Epithelial cell of esophagus (primary cell): ENCODE measurements around the gene CSRP3.

Experiments
- DNase-seq: peaks from one replicate; pipeline ENCODE4 v3.0.0; 2010; ENCODE audit warnings: low read depth
- H3K4me3 ChIP-seq: 2 replicates; pipeline ENCODE4 v1.5.1; 2011; ENCODE audit warnings: mild to moderate bottlenecking, low read length, control low read depth
- TF ChIP-seq, protein P1 (sequence below): IDR thresholded peaks from 2 replicates; pipeline ENCODE4 v1.5.1; 2011; ENCODE audit warnings: low read depth, mild to moderate bottlenecking, low read length, control low read depth, inconsistent platforms; ENCODE audit not compliant: insufficient read depth; ENCODE audit errors: missing control alignments

Gene CSRP3

DNA sequence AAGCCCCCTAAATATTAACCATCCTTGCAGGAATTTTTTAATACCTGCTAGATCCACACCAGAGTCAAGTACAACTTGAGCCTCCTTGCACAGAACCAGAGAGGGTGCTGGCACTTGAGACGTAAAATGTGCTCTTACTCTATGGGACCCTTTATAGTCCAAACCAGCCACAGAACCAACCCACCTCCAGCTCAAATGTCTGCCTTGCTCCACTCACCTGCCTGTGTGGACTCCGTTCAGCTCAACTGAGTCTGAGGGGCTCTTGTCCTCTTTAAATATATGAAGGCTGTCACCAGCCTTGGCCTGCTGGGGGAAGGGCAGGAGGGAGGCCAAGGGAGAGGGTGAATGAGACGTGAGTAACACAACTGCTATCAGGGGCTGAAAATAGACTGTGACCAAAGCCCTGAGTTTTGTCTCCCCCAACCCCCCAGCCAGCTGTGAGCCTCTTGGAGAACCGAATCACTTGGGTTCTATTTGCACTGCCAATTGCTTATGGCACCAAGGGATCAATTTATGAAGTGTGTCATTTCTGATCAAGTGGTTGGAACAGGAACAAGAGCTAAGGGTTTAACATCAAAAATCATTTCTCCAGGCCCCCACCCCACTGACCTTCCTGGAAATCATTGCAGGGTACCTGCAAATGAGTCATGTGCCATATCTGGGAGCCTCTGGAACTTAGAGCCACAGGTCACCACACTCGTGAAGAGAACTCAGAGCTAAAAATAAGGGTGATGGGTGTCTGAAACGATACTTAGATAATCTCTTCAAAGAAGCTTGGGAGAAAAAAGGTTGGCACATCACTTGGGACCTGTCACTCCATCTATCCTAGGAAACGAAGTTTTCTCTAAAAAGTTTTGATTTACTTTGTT is at the start of gene CSRP3:
Gene CSRP3, minus strand, starts transcription at position 247 of the 869 bp plus-strand sequence. CDS start 9,535 bp downstream, outside the sequence.
- no peak for DNase-seq
- no peak within 1 kb of the TSS for H3K4me3 ChIP-seq
- TF ChIP-seq, protein P1, sequence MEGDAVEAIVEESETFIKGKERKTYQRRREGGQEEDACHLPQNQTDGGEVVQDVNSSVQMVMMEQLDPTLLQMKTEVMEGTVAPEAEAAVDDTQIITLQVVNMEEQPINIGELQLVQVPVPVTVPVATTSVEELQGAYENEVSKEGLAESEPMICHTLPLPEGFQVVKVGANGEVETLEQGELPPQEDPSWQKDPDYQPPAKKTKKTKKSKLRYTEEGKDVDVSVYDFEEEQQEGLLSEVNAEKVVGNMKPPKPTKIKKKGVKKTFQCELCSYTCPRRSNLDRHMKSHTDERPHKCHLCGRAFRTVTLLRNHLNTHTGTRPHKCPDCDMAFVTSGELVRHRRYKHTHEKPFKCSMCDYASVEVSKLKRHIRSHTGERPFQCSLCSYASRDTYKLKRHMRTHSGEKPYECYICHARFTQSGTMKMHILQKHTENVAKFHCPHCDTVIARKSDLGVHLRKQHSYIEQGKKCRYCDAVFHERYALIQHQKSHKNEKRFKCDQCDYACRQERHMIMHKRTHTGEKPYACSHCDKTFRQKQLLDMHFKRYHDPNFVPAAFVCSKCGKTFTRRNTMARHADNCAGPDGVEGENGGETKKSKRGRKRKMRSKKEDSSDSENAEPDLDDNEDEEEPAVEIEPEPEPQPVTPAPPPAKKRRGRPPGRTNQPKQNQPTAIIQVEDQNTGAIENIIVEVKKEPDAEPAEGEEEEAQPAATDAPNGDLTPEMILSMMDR, result no peak

DNA sequence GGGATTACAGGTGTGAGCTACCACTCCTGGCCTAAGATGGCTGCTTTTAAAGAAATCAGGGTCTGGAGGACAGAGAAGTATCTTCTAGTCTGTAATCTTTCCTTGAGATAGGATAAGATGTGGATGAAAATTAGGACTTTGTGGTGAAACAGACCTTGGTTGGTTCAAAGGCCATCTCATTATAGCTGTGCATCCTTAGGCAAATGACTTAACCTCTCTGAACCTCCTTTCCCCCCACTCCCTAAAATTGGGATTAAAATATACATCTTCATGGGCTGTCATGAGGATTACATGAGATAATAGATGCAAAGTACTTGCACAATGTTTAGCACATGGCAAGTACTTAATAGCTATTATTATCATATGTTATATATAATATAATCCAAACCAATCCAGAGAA is 49.8 kb upstream of the CSRP3 start:
- TF ChIP-seq, protein P1, result no peak
- no peak overlapping the region for H3K4me3 ChIP-seq
- no peak for DNase-seq

GRCh38 chr11:19246816-19247215 is 45.0 kb upstream of the CSRP3 start:
- TF ChIP-seq, protein P1, result no peak
- DNase-seq, result no peak
- no peak overlapping the region for H3K4me3 ChIP-seq

- DNase-seq, result no peak
- no peak overlapping the region for H3K4me3 ChIP-seq
- TF ChIP-seq, protein P1, result no peak
Observed at GRCh38 chr11:19245351-19245750, 43.6 kb upstream of the CSRP3 start.

DNA sequence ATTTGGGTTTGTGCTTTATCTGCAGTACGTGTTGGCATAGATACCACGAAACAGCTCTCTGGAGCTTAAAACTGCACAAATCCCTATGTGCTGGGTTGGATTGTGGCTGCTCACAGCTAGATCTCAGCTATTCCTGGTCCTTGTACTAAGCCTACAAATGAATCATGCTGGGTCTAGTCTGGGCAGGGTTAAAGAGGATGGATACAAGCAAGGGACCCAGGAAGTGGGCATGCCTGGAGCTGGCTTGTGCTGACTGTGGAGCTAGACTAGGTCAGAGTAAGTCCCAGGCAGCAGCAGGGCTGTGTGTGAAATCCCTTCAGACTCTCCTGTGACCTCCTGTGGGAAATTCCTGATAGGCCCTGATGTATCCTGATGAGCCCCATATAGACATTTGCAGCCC is 42.8 kb upstream of the CSRP3 start:
- peak overlapping the region; percentile 44 for H3K4me3 ChIP-seq
- TF ChIP-seq, protein P1, result no peak

DNA sequence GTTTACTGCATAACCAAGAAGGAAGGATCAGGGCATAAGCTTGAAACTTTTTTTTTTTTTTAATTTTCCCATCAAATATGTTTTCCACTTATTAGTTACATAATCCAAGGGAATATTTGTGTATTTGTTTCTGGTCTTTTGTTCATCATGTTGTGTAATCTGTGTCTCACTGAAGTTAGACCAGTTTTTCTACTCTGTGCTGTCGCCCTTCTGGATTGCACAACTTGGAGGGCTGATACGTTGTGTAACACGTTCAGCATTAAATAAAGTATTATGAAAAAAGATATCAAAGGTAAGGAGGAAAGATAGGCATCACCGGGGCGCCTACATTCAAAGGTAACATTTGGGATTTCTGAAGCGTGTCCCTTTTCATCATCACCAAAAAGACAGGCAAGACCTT is 42.3 kb upstream of the CSRP3 start:
- DNase-seq, result peak; percentile 95
- TF ChIP-seq, protein P1, result no peak
- peak overlapping the region; percentile 44 for H3K4me3 ChIP-seq

More for the DNA sequence above, 42.8 kb upstream of the CSRP3 start:
- DNase-seq, result peak; percentile 97
